H1 (cell line): Measurements from ENCODE around the gene PAX8. TPM values are rescaled to one million over a fixed set of nuclear protein-coding genes. Genes with fewer than 3 reads are reported as not detected.

Experiments
- CTCF ChIA-PET: fragments of 300-600 bp; sonication (Branson Sonifier 250); formaldehyde crosslinking; loops from one replicate; lab custom pipeline; 2021; ENCODE audit not compliant: partially characterized antibody; lab: Charles Lee
- POLR2A ChIA-PET: fragments of 300-600 bp; sonication (Branson Sonifier 250); formaldehyde crosslinking; loops from one replicate; lab custom pipeline; 2021; ENCODE audit warnings: inconsistent platforms; ENCODE audit not compliant: partially characterized antibody; lab: Charles Lee
- DNase-seq, 2 experiments: peaks; one replicate each; pipeline versions ENCODE4 v3.0.0 to v3.0.0-alpha.2; 2010 to 2022; ENCODE audit warnings: low spot score in 2 of 2, low read depth in 1 of 2, mixed read lengths in 1 of 2
- FAIRE-seq: peaks from 2 replicates; lab custom pipeline; 2011; peaks lifted over from hg19 to GRCh38; lab: Jason Lieb, UNC
- H2AFZ ChIP-seq: 2 replicates; pipeline ENCODE4 v1.8.1; 2012; ENCODE audit warnings: low read length, inconsistent platforms
- H2AK5ac ChIP-seq: 2 replicates; pipeline ENCODE4 v1.6.1; 2013; ENCODE audit warnings: low read depth, low read length
- H2BK120ac ChIP-seq: replicated peaks from 2 replicates; pipeline ENCODE3; 2013; ENCODE audit warnings: low read depth, low read length, inconsistent platforms
- H2BK12ac ChIP-seq: 2 replicates; pipeline ENCODE4 v1.6.1; 2013; ENCODE audit warnings: low read depth, low read length
- H2BK15ac ChIP-seq: 2 replicates; pipeline ENCODE4 v1.6.1; 2013; ENCODE audit warnings: low read length
- H2BK20ac ChIP-seq: 2 replicates; pipeline ENCODE4 v1.6.1; 2013; ENCODE audit warnings: low read length
- H2BK5ac ChIP-seq: 2 replicates; pipeline ENCODE4 v1.6.1; 2013; ENCODE audit warnings: low read depth, low read length
- H3K14ac ChIP-seq: 2 replicates; pipeline ENCODE4 v1.6.1; 2013; ENCODE audit warnings: inconsistent platforms; ENCODE audit not compliant: insufficient read length
- H3K18ac ChIP-seq: 2 replicates; pipeline ENCODE4 v1.6.1; 2013; ENCODE audit warnings: low read length; ENCODE audit errors: extremely low read depth
- H3K23ac ChIP-seq: 2 replicates; pipeline ENCODE4 v1.6.1; 2013; ENCODE audit warnings: inconsistent platforms; ENCODE audit not compliant: insufficient read length
- H3K23me2 ChIP-seq: 2 replicates; pipeline ENCODE4 v1.6.1; 2013; ENCODE audit warnings: low read depth, low read length
- H3K27ac ChIP-seq: 2 replicates; pipeline ENCODE4 v1.6.1; 2011; ENCODE audit warnings: low read depth, low read length, inconsistent platforms
- H3K27me3 ChIP-seq, 4 experiments: replicated peaks in 1 of 4; 1 replicate in 1 of 4; 2 replicates in 3 of 4; pipeline versions ENCODE4 v1.6.1 to v1.8.1; 2011 to 2013; ENCODE audit warnings: low read length in 3 of 4, mild to moderate bottlenecking in 3 of 4, inconsistent platforms in 2 of 4, mixed read lengths in 2 of 4, moderate library complexity in 1 of 4; ENCODE audit not compliant: control insufficient read depth in 3 of 4, insufficient read depth in 3 of 4; ENCODE audit errors: extremely low read depth in 1 of 4
- H3K36me3 ChIP-seq, 4 experiments: 2 replicates each; pipeline versions ENCODE4 v1.6.1 to v1.8.1; 2011 to 2013; ENCODE audit warnings: mild to moderate bottlenecking in 4 of 4, low read length in 3 of 4, moderate library complexity in 2 of 4, control low read depth in 1 of 4, inconsistent platforms in 1 of 4; ENCODE audit not compliant: insufficient read depth in 4 of 4, control insufficient read depth in 2 of 4
- H3K4ac ChIP-seq: replicated peaks from 2 replicates; pipeline ENCODE3; 2013; ENCODE audit warnings: low read length, low read depth, mixed read lengths, inconsistent platforms; ENCODE audit not compliant: insufficient read length
- H3K4me1 ChIP-seq, 4 experiments: replicated peaks in 1 of 4; 1 replicate in 1 of 4; 2 replicates in 3 of 4; pipeline versions ENCODE4 v1.6.1 to v1.8.1; 2011 to 2013; ENCODE audit warnings: low read length in 3 of 4, inconsistent platforms in 2 of 4, mixed read lengths in 1 of 4; ENCODE audit not compliant: insufficient read depth in 4 of 4, control insufficient read depth in 3 of 4
- H3K4me2 ChIP-seq, 2 experiments: 2 replicates each; pipeline versions ENCODE4 v1.6.1 to v1.8.1; 2011 to 2013; ENCODE audit warnings: low read depth in 2 of 2, low read length in 2 of 2, control low read depth in 1 of 2, inconsistent platforms in 1 of 2, mild to moderate bottlenecking in 1 of 2; ENCODE audit not compliant: insufficient read depth in 1 of 2
- H3K4me3 ChIP-seq, 4 experiments: fragments of 200-600, 300-600 bp in 1 of 4; sonication (generic), shearing (Covaris generic), sonication (Bioruptor Twin) in 1 of 4; 2 replicates each; pipeline versions ENCODE4 v1.5.1 to v1.8.1; 2011 to 2016; ENCODE audit warnings: low read length in 4 of 4, low read depth in 3 of 4, control low read depth in 2 of 4, inconsistent platforms in 2 of 4, mild to moderate bottlenecking in 2 of 4, mixed read lengths in 1 of 4, moderate library complexity in 1 of 4; ENCODE audit not compliant: insufficient read depth in 2 of 4; ENCODE audit errors: extremely low read depth in 1 of 4
- H3K56ac ChIP-seq: replicated peaks from 2 replicates; pipeline ENCODE3; 2013; ENCODE audit warnings: low read depth, mild to moderate bottlenecking, mixed read lengths, low read length, inconsistent platforms; ENCODE audit not compliant: insufficient read length
- H3K79me1 ChIP-seq: 2 replicates; pipeline ENCODE4 v1.6.1; 2013; ENCODE audit warnings: low read depth, low read length, control low read depth
- H3K79me2 ChIP-seq, 2 experiments: 2 replicates each; pipeline versions ENCODE4 v1.6.1 to v1.8.1; 2012 to 2013; ENCODE audit warnings: low read length in 2 of 2, mild to moderate bottlenecking in 2 of 2, inconsistent platforms in 1 of 2; ENCODE audit not compliant: insufficient read depth in 2 of 2, control insufficient read depth in 1 of 2
- H3K9ac ChIP-seq, 4 experiments: replicated peaks in 1 of 4; 1 replicate in 1 of 4; 2 replicates in 3 of 4; pipeline versions ENCODE4 v1.6.1 to v1.8.1; 2011 to 2013; ENCODE audit warnings: low read depth in 3 of 4, low read length in 3 of 4, control low read depth in 2 of 4, mild to moderate bottlenecking in 2 of 4, moderate library complexity in 2 of 4, inconsistent platforms in 1 of 4; ENCODE audit errors: extremely low read depth in 1 of 4
- H3K9me3 ChIP-seq, 2 experiments: 2 replicates each; pipeline versions ENCODE4 v1.6.1 to v1.8.1; 2012 to 2013; ENCODE audit warnings: mild to moderate bottlenecking in 2 of 2, moderate library complexity in 2 of 2, control low read depth in 1 of 2, inconsistent platforms in 1 of 2, low read depth in 1 of 2, low read length in 1 of 2, mixed read lengths in 1 of 2; ENCODE audit not compliant: insufficient read depth in 2 of 2
- H4K20me1 ChIP-seq, 2 experiments: replicated peaks in 1 of 2; 2 replicates each; pipeline versions ENCODE3 to v1.8.1; 2011 to 2013; ENCODE audit warnings: inconsistent platforms in 2 of 2, low read length in 2 of 2, mild to moderate bottlenecking in 1 of 2; ENCODE audit not compliant: insufficient read depth in 2 of 2, control insufficient read depth in 1 of 2
- H4K5ac ChIP-seq: 2 replicates; pipeline ENCODE4 v1.6.1; 2013; ENCODE audit warnings: low read length, low read depth, mixed read lengths, inconsistent platforms; ENCODE audit not compliant: insufficient read length
- H4K8ac ChIP-seq: 2 replicates; pipeline ENCODE4 v1.8.0; 2013; ENCODE audit warnings: mild to moderate bottlenecking, moderate library complexity, low read length, inconsistent platforms; ENCODE audit not compliant: insufficient read depth; ENCODE audit errors: extremely low read depth
- H4K91ac ChIP-seq: replicated peaks from 2 replicates; pipeline ENCODE3; 2013; ENCODE audit warnings: low read length, mixed read lengths, inconsistent platforms; ENCODE audit not compliant: insufficient read length
- ASH2L ChIP-seq: fragments of 200-600, 300-600 bp; sonication (generic); IDR thresholded peaks from one replicate; pipeline ENCODE4 v1.7.1; 2017; ENCODE audit warnings: low read length
- BCL11A ChIP-seq, 2 experiments: IDR thresholded peaks; one replicate each; pipeline ENCODE4 v1.6.1; 2011; ENCODE audit warnings: low read depth in 2 of 2, low read length in 2 of 2, mild to moderate bottlenecking in 2 of 2
- BRCA1 ChIP-seq: IDR thresholded peaks from 2 replicates; pipeline ENCODE4 v1.6.1; 2012; ENCODE audit warnings: low read depth, low read length, improper control_type of control experiment
- CBX8 ChIP-seq: fragments of 300-800, 300-1000 bp; sonication (generic); IDR thresholded peaks from 2 replicates; pipeline ENCODE4 v1.7.1; 2016; ENCODE audit warnings: low read depth, low read length, borderline replicate concordance
- FOSL1 ChIP-seq: IDR thresholded peaks from 2 replicates; pipeline ENCODE4 v1.6.1; 2011; ENCODE audit warnings: mild to moderate bottlenecking, low read depth, low read length, moderate library complexity; ENCODE audit not compliant: insufficient read depth
- KDM1A ChIP-seq: fragments of 200-600, 300-600 bp; sonication (generic); IDR thresholded peaks from 2 replicates; pipeline ENCODE4 v1.7.1; 2016; ENCODE audit warnings: mild to moderate bottlenecking, low read length, borderline replicate concordance
- MAX ChIP-seq: IDR thresholded peaks from 2 replicates; pipeline ENCODE4 v1.6.1; 2012; ENCODE audit warnings: inconsistent platforms
- PHF8 ChIP-seq: fragments of 200-600 bp; sonication (generic); conservative IDR thresholded peaks from 2 replicates; pipeline ENCODE4 v1.7.1; 2012; ENCODE audit warnings: low read depth, mild to moderate bottlenecking, inconsistent platforms, low read length, moderate library complexity
- POU5F1 ChIP-seq: IDR thresholded peaks from 2 replicates; pipeline ENCODE4 v1.6.1; 2011; ENCODE audit warnings: low read depth, mild to moderate bottlenecking, low read length, moderate library complexity
- TEAD4 ChIP-seq: IDR thresholded peaks from 2 replicates; pipeline ENCODE4 v1.6.1; 2012; ENCODE audit warnings: low read depth, low read length, inconsistent platforms, mixed read lengths
- WGBS, 2 experiments: shearing (Covaris generic) in 1 of 2; methylation state at CpG; one replicate each; pipeline versions ENCODE4 v1.1.6 to v1.1.7; 2013 to 2015; ENCODE audit warnings: low lambda C conversion rate in 2 of 2, mixed read lengths in 2 of 2, inconsistent platforms in 1 of 2, low coverage in 1 of 2, missing lambda C conversion rate in 1 of 2; ENCODE audit not compliant: insufficient replicate concordance in 2 of 2, insufficient coverage in 1 of 2, insufficient read length in 1 of 2; ENCODE audit errors: extremely low coverage in 1 of 2, missing lambda C conversion rate in 1 of 2; 5-methylcytosine and 5-hydroxymethylcytosine counted together
- polyA plus RNA-seq, 7 experiments: library from polyadenylated mRNA; depleted of rRNA in 3 of 7; stranded (reverse) in 5 of 7; unstranded in 2 of 7; fragments of >200 nt in 5 of 7; fragments of 200-250 nt in 2 of 7; gene quantifications; 1 replicate in 5 of 7; 2 replicates in 1 of 7; 4 replicates in 1 of 7; pipeline versions ENCODE4 v1.2.1 to v1.2.3, GENCODE V29; 2011 to 2013; ENCODE audit warnings: missing spikeins in 2 of 7, mixed read lengths in 2 of 7
- total RNA-seq: library from RNA; stranded (reverse); fragmentation: NEBNext Ultra II Directional; extraction: Animal tissue kit (Norgen Biotek cat#: 25700); gene quantifications from 2 replicates; pipeline ENCODE4 v1.2.1, GENCODE V29; 2021

Gene PAX8
- total and polyA plus RNA-seq, 2 of the 8 experiments (the other 6 are each of a cell fraction or from before 2014, with no cell fraction given), result 0.02 TPM; not detected in 1

- DNase-seq, result no peak
- Histone ChIP-seq H3K18ac (no peak overlapping the region), H3K79me1 (no peaks in the 10 kb centered on the region), H4K8ac (no peak overlapping the region), H2BK12ac (no peak overlapping the region), H3K23me2 (no peaks in the 10 kb centered on the region), H3K36me3 (no peaks in the 10 kb centered on the region; a peak in 1 of 8 replicates), H3K79me2 (no peaks in the 10 kb centered on the region), H2AK5ac (no peak overlapping the region), H3K9me3 (no peaks in the 10 kb centered on the region), H4K91ac (no peak overlapping the region), H3K27me3 (peaks cover 0 to 2% (median 0%) of the 10 kb centered on the region in 4 experiments; a peak in 3 of 7 replicates), H4K5ac (no peak overlapping the region), H3K4ac (no peak overlapping the region), H2AFZ (no peak overlapping the region), H2BK20ac (no peak overlapping the region), H3K14ac (no peak overlapping the region), H3K4me3 (no peak overlapping the region), H3K4me1 (no peaks in the 10 kb centered on the region), H3K4me2 (no peak overlapping the region), H2BK15ac (no peak overlapping the region), H2BK5ac (no peak overlapping the region), H4K20me1 (no peaks in the 10 kb centered on the region), H3K56ac (no peak overlapping the region), H3K9ac (no peak overlapping the region), H3K23ac (no peak overlapping the region), H2BK120ac (no peak overlapping the region), H3K27ac (no peak overlapping the region)
- POLR2A ChIA-PET, result interaction anchor here (0.5 kb wide), 1 partner anchor 120 kb away, joined by 4 read pairs; no protein-coding TSS in a partner anchor
- TF ChIP-seq POU5F1 (no peak), FOSL1 (no peak), MAX (no peak), BCL11A (IDR thresholded peaks at IDR 0.05; ENCODE audit: low read depth in 2 of 2, low read length in 2 of 2) (no peak), TEAD4 (no peak), CBX8 (no peak), ASH2L (no peak), KDM1A (no peak), PHF8 (no peak), BRCA1 (no peak)
- CTCF ChIA-PET, result interaction anchor here (0.9 to 6.9 kb wide), 5 partner anchors 11 to 117 kb away, joined by 3 to 45 read pairs (median 6); no protein-coding TSS in a partner anchor
- 84% methylated on average over 4 of the region's 4 CpGs; no CpG with 5 or more reads in 1 of the 2 experiments for WGBS, 2 experiments
- no peak for FAIRE-seq
Observed at GRCh38 chr2:113253453-113253852, 25.3 kb downstream of the PAX8 start.
